Endothelial cell of umbilical vein (primary cell): ENCODE results near the gene ATOSB. TPM values are rescaled to one million over a fixed set of nuclear protein-coding genes. Genes with fewer than 3 reads are reported as not detected.
A peak's percentile ranks its signal among the peaks of the same experiment; 100 is the strongest.

ENCODE experiments used
- BruUV-seq: library from RNA; stranded (reverse); fragments of 400-500 nt; replicated peaks from 2 replicates; lab custom pipeline; 2021; lab: Mats Ljungman, UMichigan
- CTCF ChIA-PET: fragments of 300-600, 350-600 bp; sonication (Branson Sonifier 250); formaldehyde crosslinking; loops from one replicate; lab custom pipeline; 2021; ENCODE audit warnings: antibody characterized with exemption, inconsistent platforms; lab: Charles Lee
- POLR2A ChIA-PET: fragments of 300-600, 350-600 bp; sonication (Branson Sonifier 250); formaldehyde crosslinking; loops from one replicate; lab custom pipeline; 2021; ENCODE audit warnings: antibody characterized with exemption, inconsistent platforms; lab: Charles Lee
- DNase-seq: peaks from one replicate; pipeline ENCODE4 v3.0.0-alpha.2; 2011; ENCODE audit warnings: low read depth, low spot score
- FAIRE-seq: peaks from 2 replicates; lab custom pipeline; 2011; peaks lifted over from hg19 to GRCh38; lab: Jason Lieb, UNC
- H2AFZ ChIP-seq: 2 replicates; pipeline ENCODE4 v1.6.0; 2012; ENCODE audit warnings: low read depth, low read length, control low read depth, inconsistent platforms
- H3K27ac ChIP-seq: 2 replicates; pipeline ENCODE4 v1.5.1; 2011; ENCODE audit warnings: low read depth, mild to moderate bottlenecking, control low read depth, low read length, moderate library complexity; ENCODE audit not compliant: insufficient read depth
- H3K27me3 ChIP-seq, 2 experiments: 2 replicates each; pipeline versions ENCODE4 v1.6.0 to v1.6.1; 2011; ENCODE audit warnings: low read length in 2 of 2, mixed read lengths in 1 of 2; ENCODE audit not compliant: control insufficient read depth in 2 of 2, insufficient read depth in 2 of 2
- H3K36me3 ChIP-seq, 2 experiments: 2 replicates in 1 of 2; 3 replicates in 1 of 2; pipeline ENCODE4 v1.5.1; 2011; ENCODE audit warnings: low read length in 2 of 2, mild to moderate bottlenecking in 1 of 2, moderate library complexity in 1 of 2; ENCODE audit not compliant: control insufficient read depth in 2 of 2, insufficient read depth in 2 of 2; ENCODE audit errors: extremely low read depth in 1 of 2
- H3K4me1 ChIP-seq: 3 replicates; pipeline ENCODE4 v1.5.1; 2011; ENCODE audit warnings: mild to moderate bottlenecking, low read length; ENCODE audit not compliant: control insufficient read depth, insufficient read depth; ENCODE audit errors: extremely low read depth
- H3K4me2 ChIP-seq: 2 replicates; pipeline ENCODE4 v1.6.1; 2011; ENCODE audit warnings: low read length, control low read depth, mixed read lengths; ENCODE audit not compliant: insufficient read depth
- H3K4me3 ChIP-seq, 3 experiments: fragments of 200-600 bp in 1 of 3; sonication (generic), shearing (Covaris generic) in 1 of 3; replicated peaks in 1 of 3; 2 replicates each; pipeline ENCODE4 v1.5.1; 2011 to 2016; ENCODE audit warnings: control low read depth in 3 of 3, low read length in 3 of 3, mild to moderate bottlenecking in 2 of 3, inconsistent platforms in 1 of 3, low read depth in 1 of 3, moderate library complexity in 1 of 3; ENCODE audit not compliant: insufficient read depth in 1 of 3
- H3K79me2 ChIP-seq: 2 replicates; pipeline ENCODE4 v1.6.0; 2012; ENCODE audit warnings: low read length, inconsistent platforms; ENCODE audit not compliant: control insufficient read depth, insufficient read depth
- H3K9ac ChIP-seq: replicated peaks from 2 replicates; pipeline ENCODE3; 2011; ENCODE audit warnings: low read length, control low read depth; ENCODE audit not compliant: insufficient read depth; ENCODE audit errors: extremely low read depth
- H3K9me1 ChIP-seq: replicated peaks from 3 replicates; pipeline ENCODE4 v1.6.0; 2011; ENCODE audit warnings: mild to moderate bottlenecking, low read length; ENCODE audit not compliant: control insufficient read depth, insufficient read depth; ENCODE audit errors: extremely low read depth
- H3K9me3 ChIP-seq: replicated peaks from 2 replicates; pipeline ENCODE4 v1.5.1; 2012; ENCODE audit warnings: low read length, inconsistent platforms; ENCODE audit not compliant: control insufficient read depth, insufficient read depth
- H4K20me1 ChIP-seq: replicated peaks from 2 replicates; pipeline ENCODE3; 2011; ENCODE audit warnings: mild to moderate bottlenecking, low read length; ENCODE audit not compliant: control insufficient read depth, insufficient read depth; ENCODE audit errors: extremely low read depth
- JUN ChIP-seq: IDR thresholded peaks from 2 replicates; pipeline ENCODE4 v1.6.1; 2011; ENCODE audit warnings: borderline replicate concordance, low read depth; ENCODE audit not compliant: insufficient read length, insufficient read depth
- MAX ChIP-seq: IDR thresholded peaks from 2 replicates; pipeline ENCODE4 v1.6.1; 2011; ENCODE audit not compliant: insufficient read depth, insufficient read length
- MYC ChIP-seq: IDR thresholded peaks from one replicate; pipeline ENCODE4 v1.6.1; 2011; ENCODE audit warnings: mild to moderate bottlenecking, low read depth, low read length
- POLR2A ChIP-seq: IDR thresholded peaks from 2 replicates; pipeline ENCODE4 v1.6.1; 2012; ENCODE audit warnings: low read depth, mild to moderate bottlenecking, control low read depth, low read length
- POLR2AphosphoS5 ChIP-seq: IDR thresholded peaks from 2 replicates; pipeline ENCODE4 v1.6.1; 2012; ENCODE audit warnings: low read depth, mild to moderate bottlenecking, control low read depth, low read length, moderate library complexity; ENCODE audit not compliant: insufficient read depth
- dilution Hi-C: fragments of 300-500 bp; cut with MboI; formaldehyde crosslinking; loops from one replicate; pipeline ENCODE4 v1.15.0; 2019; ENCODE audit warnings: low sequenced_read_pairs; ENCODE audit not compliant: extremely low pct_ligation_motif_present
- intact Hi-C: fragments of 100-400 bp; cut with micrococcal nuclease; formaldehyde crosslinking; loops from one replicate; pipeline ENCODE4 v1.10.0; 2022
- polyA plus RNA-seq, 4 experiments: library from polyadenylated mRNA; depleted of rRNA in 3 of 4; stranded (reverse) in 3 of 4; unstranded in 1 of 4; fragments of >200 nt; gene quantifications; 2 replicates each; pipeline versions ENCODE4 v1.2.1 to v1.2.3, GENCODE V29; 2011 to 2012; ENCODE audit warnings: missing spikeins in 1 of 4
- total RNA-seq: library from RNA; stranded (reverse); gene quantifications from 2 replicates; pipeline ENCODE4 v1.2.3, GENCODE V29; 2021

The ATOSB gene
- total and polyA plus RNA-seq, 2 donors (not counting 3 experiments of a cell fraction or from before 2014, with no cell fraction given), result 34.7 to 58.0 TPM

- FAIRE-seq, result peak; percentile 97
- POLR2A ChIA-PET, result interaction anchor here (0.6 to 1.5 kb wide), 5 partner anchors 8 to 404 kb away, joined by 3 to 12 read pairs (median 4); partner anchors contain the start of gene ATOSB
- Histone ChIP-seq H3K27me3 (no peaks in the 10 kb centered on the region), H2AFZ (peak within 1 kb of the TSS; percentile 59), H3K9me1 (no peaks in the 10 kb centered on the region), H3K9ac (peak within 1 kb of the TSS; percentile 74), H3K27ac (peak within 1 kb of the TSS; percentile 57), H3K79me2 (peaks cover 23% of the 10 kb centered on the region), H3K4me2 (peak within 1 kb of the TSS; percentile 57), H3K36me3 (peaks cover 0 to 8% of the 10 kb centered on the region in 2 experiments), H3K9me3 (no peaks in the 10 kb centered on the region), H3K4me3 (peak within 1 kb of the TSS; percentile 64 to 79 (median 66)), H4K20me1 (no peaks in the 10 kb centered on the region), H3K4me1 (peaks cover 16% of the 10 kb centered on the region)
- DNase-seq, result peak; percentile 95
- TF ChIP-seq POLR2A (peak; percentile 76), MYC (peak; percentile 21), MAX (peak; percentile 28), JUN (no peak), POLR2AphosphoS5 (peak; percentile 84)
- intact Hi-C loops (loop anchor here (1.0 kb wide), 2 partner anchors 7 to 17 kb away; partner anchors contain the start of genes PIGO and VCP), dilution Hi-C loops (no loop called here)
- TSS peak; percentile 27 for BruUV-seq
- CTCF ChIA-PET, result interaction anchor here (0.9 to 3.1 kb wide), 11 partner anchors 8 to 474 kb away, joined by 3 to 22 read pairs (median 5); partner anchors contain the start of genes PIGO, RUSC2, STOML2 and VCP
Observed at GRCh38 chr9:35079426-35080341, 36.0 kb downstream of the ATOSB start, which contains the start of gene FANCG. FANCG (minus strand) TSS chr9:35079942; CDS start chr9:35079524, 418 bp downstream.
